ENCODE data around the gene CNOT4.
"Not testable (repeated sequence)": the region's sequence is repeated elsewhere in the genome, so short reads cannot be mapped to it uniquely, and the experiment has no call there.

Gene CNOT4

DNA sequence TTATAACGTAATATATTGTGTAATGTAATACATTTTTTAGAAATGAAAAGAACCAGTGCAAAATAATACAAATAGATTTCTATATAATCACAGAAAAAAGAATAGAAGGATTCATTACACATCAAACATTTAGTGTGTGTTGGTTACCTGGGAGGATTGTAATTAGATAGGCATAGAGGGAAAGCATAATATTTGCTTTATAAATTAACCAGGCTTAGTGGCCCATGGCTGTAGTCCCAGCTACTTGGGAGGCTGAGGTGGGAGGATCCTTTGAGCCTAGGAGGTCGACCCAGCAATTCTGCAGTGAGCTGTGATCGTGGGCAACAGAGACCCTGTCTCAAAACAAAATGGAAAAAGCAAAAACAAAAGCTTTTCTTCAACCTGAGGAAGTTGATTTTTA, 5.0 kb upstream of the CNOT4 start:
- DNase-seq (ENCODE audit: low read depth), result no peak

DNA sequence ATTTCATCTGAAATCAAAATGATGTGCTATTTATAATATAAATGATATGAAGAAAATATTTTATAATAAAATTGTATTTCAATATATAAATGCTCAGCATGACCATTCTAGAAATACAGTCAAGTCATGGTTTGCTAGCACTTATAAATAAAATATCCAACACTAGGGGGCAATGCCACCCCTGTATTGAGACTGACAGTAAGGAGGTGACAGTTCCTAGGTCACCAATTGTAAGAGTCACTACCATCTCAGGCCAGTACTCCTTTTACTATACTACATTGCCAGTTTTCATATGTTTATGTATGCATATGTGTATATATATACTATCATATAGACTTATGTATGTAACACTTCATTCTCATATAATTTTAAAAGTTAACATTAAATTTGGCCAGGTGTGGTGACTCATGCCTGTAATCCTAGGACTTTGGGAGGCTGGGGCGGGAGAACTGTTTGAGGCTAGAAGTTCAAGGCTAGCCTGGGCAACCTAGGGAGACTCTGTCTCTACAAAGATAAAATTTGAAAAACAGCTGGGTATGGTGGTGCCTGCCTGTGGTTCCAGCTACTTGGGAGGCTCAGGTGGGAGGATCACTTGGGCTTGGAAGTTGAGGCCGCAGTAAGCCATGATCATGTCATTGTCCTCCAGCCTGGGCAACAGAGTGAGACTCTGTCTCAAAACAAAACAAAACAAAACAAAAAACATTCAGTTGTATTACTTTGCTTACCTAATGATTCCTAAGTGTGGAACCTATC, 2.4 kb upstream of the CNOT4 start:
- DNase-seq (ENCODE audit: low read depth), result peak; percentile 73

DNA sequence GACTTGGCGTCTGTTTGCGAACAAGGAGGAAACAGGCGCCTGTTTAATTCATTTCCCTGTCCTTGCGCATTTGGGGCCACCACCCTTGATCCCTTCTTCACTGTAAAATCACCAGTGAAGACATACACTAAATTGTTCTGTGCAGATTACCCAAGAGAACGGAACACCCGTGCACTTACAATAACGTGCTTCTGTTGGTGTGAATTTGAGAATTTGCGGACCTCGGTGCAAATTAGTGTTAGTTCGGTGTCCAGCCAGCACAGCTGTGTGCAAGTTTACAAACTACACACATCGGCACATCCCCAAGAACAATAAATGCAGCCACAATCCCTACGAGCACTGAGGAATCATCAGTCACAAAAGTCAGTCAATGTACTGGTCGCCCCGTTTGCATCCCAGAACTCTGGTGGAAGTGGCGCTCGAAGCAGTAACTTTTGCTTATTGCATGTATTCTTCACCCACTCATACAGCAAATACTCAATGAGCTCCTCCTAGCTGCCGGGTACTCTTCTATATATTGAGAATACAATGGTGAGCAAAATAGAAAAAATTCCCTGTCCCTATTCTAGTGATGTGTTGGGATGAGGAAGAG, 786 bp upstream of the CNOT4 start:
- DNase-seq (ENCODE audit: low read depth), result peak; percentile 29

DNA sequence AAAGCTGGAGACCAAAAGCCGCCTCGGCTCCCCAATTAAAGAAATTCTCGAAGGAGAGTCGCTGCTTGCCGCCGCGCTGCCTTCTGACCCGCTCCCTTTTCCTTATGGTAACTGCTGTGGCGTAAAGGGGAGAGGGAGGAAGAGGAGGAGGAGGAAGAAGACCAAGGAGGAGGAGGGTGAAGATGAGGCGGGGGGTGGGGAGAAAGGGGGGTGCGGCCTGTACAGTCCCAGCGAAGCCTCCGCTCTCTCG, 388 bp downstream of the CNOT4 start:
- no peak for DNase-seq (ENCODE audit: low read depth)

DNA sequence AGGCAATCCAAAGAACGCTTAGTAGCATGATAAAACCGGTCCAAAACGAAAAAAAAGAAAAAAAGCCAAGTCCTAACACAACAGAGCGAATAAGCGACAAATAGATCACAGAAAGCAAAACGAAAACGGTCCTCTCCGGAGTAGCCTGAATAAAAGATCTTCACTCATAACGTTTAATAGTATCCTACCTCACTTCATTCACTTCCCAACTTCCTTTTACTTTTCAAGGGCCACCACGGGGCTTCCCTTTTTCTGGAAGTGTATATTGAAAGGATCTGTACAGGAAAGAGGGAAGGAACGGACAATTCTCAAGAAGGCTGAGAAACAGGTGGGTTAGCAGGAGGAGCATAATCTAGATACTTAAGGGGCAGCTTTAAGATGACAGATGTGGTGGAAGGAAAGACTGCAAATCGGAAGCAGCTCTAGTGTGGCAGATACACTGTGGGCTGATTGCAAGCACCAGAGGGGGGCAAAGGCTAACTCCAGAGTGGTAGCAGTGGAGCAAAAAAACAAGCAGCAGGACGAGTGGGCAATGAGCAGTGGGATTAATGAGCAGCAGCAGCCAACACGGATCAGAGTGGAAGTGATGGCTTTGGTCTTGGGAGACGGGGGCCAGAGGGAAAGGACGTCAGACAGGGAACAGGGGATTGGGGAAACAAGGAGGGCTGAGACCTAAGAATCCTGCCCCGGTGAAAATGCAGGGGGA, 866 bp downstream of the CNOT4 start:
- peak; percentile 40 for DNase-seq (ENCODE audit: low read depth)

DNA sequence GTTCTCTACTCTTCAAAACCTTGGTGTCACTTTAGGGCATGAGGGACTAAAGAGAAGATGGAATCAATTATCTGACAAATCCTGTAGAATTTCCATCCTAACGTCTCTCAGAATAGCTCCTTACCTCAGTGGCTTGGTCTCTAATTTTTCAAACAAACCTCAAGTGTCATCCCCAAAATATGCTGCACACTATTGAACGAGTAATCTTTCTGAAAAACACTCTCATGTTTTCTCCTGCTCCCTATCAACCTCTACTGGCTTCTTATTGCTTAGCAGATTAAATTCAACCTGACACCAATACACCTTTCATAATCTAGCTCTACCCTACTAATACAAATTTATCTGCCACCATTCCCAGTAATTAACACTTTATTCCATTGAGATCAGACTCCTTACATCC, 8.5 kb downstream of the CNOT4 start:
- DNase-seq (ENCODE audit: low read depth), result peak; percentile 25

DNA sequence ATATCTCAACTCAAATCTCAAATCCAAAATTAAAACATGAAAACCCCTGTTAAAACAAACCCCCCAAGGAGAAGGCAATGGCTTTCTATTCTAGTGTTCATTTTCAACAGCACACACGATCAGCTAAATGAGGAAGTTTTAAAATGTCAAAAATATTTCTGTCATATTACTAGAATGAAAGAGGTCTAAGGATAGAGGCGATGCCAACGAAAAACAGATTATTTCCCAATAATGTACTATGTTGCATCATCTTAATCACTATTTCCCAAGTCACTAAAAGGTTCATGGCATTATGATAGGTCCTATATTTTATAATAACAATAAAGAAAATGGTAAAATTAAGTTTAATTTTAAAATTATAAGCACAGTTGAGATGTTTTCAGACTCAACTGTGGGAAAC, 10.1 kb downstream of the CNOT4 start:
- no peak for DNase-seq (ENCODE audit: low read depth)

DNA sequence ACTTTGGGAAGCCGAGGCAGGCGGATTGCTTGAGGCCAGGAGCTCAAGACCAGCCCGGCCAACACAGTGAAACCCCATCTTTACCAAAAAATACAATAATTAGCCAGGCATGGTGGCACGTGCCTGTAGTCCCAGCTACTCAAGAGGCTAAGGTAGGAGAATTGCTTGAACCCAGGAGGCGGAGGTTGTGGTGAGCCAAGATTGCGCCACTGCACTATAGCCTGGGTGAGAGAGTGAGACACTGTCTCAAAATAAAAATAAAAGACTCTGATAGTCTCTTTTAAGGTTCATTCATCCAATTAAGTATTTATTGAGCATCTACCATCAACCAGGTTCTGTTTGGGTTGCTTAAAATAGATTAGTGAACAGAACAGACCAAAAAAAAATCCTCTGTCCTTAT, 12.7 kb downstream of the CNOT4 start:
- not testable (repeated sequence) for DNase-seq (ENCODE audit: low read depth)

DNA sequence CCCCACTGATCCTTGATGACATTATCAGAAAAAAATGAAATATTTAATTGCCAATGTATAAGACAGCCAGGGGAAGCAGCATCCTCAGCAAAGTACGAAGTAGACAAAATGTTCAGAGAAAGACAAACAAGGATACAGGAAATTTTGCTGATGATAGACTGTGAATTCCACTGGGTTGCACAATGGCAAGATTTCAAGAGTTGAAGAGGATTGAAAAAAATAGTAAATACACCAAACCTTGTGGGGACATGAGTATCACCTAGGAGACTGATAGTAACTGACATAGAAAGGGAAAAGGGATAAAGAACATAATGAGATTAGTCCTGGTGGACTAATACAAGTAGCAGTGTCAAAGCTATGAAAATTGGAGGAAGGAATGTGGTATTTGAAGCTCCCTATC, 16.5 kb downstream of the CNOT4 start:
- DNase-seq (ENCODE audit: low read depth), result peak; percentile 47

DNA sequence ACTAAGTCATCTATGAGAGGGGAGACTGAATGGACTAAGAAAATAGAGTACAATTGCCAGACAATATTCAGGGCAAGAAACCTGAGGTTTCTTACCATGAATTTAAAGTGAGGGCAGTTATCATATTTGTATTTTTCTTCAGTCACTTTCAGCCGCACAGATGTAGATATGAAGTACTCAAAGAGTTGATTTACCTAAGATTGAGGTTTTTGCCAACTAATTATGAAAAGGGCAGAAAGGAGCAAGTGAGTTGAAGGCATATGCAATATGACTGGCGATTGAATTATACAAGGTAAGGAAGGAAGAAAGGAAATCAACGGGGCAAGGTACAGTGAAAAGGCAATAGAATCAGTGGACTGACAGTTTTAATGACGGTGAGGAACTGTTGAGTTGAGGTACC, 17.8 kb downstream of the CNOT4 start:
- DNase-seq (ENCODE audit: low read depth), result no peak

DNA sequence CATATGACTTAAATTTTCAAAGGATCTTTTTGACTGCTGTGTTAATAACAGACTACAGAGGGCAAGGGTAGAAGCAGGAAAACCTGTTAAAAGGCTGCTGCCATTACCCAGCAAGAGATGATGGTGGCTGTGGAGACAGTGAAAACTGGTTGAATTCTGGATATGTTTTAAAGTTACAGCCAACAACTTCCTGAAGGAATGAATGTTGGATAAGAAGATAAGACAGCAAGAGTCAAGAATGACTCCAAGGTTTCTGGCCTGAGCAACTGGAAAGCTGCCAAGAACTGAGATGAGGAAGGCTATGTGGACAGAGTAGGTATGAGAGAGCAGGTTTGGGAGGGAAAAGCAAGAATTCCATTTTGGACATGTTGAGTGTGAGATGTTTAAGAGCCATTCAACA, 19.1 kb downstream of the CNOT4 start:
- DNase-seq (ENCODE audit: low read depth), result peak; percentile 44

DNA sequence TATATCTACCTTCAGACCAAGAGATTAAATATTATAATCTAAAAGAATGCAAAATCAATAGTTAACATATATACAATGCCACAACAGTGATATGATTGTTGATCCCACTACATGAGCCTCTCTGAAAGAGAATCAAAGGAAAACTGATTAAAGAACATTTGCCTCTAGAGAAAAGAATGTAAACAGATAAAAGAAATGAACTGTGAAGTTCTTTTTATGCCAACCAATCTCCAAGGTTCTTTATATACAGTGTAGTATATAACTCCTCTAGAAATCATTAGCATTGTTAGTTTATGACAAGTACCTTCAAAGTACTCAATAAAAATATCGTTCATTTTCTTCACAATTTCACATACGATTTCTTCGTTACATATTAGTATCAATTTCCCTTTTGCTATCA, 20.1 kb downstream of the CNOT4 start:
- no peak for DNase-seq (ENCODE audit: low read depth)

DNA sequence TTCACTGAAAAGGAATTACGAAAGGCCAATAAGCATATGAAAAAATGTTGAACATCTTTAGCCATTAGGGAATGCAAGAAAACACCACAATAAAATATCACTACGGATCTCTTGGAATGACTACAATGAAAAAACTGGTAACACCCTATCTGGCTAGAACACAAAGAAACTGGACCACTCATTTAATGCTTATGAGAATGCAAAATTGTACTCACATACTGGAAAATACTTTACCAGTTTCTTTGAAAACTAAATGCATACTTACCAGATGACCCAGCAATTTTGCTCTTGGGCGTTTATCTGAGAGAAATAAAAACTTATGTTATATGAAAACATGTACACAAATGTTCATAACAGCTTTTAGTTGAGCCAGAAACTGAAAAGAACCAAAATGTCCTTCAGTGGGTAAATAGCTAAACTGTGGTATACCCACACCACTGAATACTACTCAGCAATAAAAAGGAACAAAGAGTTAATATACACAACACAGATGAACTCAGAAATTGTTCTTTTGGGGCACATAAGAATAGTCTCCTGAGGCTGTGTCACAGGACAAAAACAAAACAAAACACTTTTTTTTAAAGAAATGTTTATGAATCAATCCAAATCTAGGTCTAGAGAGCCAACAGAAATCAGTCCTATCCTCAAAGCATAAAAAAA, 23.5 kb downstream of the CNOT4 start:
- peak; percentile 56 for DNase-seq (ENCODE audit: low read depth)

DNA sequence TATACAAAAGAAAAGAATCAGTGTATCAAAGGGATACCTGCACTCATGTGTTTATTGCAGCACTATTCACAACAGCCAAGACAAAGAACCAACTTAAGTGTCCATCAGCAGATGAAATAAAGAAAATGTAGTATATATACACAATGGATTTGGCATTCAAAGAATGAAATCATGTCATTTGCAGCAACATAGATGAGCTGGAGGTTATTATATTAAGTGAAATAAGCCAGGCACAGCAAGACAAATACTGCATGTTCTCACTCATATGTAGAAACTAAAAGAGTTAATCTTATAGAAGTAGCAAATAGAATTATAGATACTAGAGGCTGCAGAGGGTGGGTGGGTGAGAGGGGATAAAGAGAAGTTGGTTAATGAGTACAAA, 28.3 kb downstream of the CNOT4 start:
- DNase-seq (ENCODE audit: low read depth), result no peak

DNA sequence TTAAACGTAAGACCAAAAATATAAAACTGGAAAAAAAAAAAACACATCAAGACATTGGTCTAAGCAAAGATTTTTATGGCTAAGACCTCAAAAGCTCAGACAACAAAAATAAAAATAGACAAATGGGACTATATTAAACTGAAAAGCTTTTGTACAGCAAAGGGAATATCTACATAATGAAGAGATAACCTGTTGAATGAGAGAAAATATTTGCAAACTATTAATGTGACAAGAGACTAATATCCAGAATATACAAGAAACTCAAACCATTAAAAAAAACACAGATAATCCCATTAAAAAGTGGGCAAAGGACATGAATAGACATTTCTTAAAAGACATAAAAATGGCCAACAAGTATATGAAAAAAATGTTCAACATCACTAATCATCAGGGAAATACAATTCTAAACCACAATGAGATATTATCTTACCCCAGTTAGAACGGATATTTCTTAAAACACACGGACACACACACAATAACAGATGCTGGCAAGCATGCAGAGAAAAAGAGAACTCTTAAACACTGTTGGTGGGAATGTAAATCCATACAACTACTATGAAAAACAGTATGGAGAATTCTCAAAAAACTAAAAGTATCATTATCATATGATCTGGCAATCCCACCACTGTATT, 28.8 kb downstream of the CNOT4 start:
- DNase-seq (ENCODE audit: low read depth), result no peak

DNA sequence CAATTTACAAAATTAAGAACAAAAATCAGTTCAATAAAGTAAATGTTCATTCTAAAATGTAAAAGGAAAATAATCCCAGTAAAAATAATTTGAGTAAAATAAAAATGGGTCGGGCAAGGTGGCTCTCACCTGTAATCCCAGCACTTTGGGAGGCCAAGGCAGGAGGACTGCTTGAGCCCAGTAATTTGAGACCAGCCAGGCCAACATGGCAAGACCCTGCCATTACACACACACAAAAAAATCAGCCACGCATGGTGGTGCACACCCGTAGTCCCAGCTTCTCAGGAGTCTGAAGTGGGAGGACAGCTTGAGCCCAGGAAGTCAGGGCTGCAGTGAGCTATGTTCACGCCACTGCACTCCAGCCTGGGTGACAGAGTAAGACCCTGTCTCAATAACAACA, 34.4 kb downstream of the CNOT4 start:
- no peak for DNase-seq (ENCODE audit: low read depth)

DNA sequence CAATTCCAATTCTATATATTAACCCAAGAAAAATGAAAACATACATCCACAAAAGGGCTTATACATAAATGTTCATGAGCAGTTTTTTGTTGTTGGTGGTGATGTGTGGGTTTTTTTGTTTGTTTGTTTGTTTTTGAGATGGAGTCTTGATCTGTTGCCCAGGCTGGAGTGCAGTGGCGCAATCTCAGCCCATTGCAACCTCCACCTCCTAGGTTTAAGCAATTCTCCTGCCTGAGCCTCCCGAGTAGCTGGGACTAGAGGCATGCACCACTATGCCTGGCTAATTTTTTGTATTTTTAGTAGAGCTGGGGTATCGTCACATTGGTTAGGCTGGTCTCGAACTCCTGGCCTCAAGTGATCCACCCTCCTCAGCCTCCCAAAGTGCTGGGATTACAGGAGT, 40.2 kb downstream of the CNOT4 start:
- DNase-seq (ENCODE audit: low read depth), result not testable (repeated sequence)

DNA sequence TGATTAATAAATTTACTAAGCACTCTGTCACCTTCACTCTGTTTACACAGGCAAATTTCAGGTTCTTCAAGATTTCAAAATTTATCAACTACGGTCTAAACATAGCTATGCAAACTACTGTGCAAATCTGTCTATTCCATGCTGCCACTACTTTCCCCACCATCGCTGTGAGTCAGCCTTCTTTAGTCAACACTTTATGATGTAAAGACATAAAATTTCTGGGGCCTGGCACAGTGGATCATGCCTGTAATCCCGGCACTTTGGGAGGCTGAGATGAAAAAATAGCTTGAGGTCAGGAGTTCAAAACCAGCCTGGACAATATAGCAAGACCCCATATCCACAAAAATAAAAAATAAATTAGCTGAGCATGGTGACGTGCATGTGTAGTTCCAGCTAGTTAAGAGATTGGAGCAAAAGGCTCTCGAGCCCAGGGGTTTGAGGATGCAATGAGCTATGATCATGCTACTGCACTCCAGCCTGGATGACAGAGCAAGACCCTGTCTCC, 42.6 kb downstream of the CNOT4 start:
- peak; percentile 9 for DNase-seq (ENCODE audit: low read depth)

DNA sequence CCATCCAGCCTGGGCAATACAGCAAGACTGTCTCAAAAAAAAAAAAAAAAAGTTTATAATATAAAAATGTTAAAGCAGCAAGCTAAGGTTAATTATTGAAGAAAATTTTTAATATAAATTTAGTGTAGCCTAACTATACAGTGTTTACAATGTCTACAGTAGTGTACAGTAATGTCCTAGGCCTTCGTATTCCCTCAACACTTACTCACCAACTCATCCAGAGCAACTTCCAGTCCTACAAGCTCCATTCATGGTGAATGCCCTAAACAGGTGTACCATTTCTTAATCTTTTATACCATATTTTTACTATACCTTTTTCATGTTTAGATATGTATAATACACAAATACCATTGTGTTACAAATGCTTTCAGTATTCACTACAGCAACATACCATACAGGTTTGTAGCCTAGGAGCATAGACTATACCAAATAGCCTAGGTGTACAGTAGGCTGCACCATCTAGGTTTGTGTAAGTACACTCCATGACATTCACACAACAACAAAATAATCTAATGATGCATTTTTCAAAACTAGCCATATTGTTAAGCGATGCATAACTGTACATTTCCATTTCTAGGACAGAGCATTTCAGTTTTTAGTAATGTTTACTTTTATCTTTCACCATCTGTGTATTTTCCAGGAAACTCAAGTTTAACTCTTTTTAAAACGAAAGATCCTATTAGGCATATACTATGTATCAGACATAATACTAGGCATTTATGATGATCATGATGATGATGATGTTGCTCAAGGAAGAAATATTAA, 43.3 kb downstream of the CNOT4 start:
- no peak for DNase-seq (ENCODE audit: low read depth)

DNA sequence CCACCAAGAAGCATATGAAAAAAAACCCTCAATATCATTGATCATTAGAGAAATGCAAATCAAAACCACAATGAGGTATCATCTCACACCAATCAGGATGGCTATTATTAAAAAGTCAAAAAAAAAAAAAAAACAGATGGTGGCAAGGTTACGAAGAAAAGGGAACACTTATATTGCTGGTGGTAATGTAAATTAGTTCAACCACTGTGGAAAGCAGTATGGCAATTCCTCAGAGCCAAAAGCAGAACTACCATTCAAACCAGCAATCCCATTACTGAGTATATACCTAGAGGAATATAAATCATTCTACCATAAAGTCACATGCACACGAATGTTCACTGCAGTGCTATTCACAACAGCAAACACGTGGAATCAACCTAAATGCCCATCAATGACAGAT, 46.0 kb downstream of the CNOT4 start:
- no peak for DNase-seq (ENCODE audit: low read depth)

DNA sequence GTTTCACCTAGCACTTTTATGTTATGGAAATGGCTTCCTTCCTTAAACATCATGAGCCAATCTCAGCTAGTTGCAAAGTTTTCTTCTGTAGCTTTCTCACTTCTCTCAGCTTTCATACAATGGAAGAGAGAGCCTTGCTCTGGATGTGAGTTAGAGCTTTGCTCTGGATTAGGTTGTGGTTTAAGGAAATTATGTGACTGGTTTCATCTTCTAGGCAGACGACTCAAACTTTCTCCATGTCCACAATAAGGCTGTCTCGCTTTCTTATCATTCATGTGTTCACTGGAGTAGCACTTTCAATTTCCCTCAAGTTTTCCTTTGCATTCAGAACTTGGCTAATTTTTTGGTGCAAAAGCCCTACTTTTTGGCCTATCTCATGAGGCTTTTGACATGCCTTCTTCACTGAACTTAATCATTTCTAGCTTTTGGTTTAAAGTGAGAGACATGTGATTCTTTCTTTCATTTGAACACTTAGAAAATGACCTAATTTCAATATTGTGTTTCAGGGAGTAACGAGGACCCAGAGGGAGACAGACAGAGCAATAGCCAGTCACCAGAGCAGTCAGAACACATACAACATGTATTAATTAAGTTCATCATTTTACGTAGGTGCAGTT, 49.8 kb downstream of the CNOT4 start:
- DNase-seq (ENCODE audit: low read depth), result no peak

Data from iris pigment epithelial cell (primary cell).